Measurements from ENCODE around the gene DCXR.

Gene DCXR

DNA sequence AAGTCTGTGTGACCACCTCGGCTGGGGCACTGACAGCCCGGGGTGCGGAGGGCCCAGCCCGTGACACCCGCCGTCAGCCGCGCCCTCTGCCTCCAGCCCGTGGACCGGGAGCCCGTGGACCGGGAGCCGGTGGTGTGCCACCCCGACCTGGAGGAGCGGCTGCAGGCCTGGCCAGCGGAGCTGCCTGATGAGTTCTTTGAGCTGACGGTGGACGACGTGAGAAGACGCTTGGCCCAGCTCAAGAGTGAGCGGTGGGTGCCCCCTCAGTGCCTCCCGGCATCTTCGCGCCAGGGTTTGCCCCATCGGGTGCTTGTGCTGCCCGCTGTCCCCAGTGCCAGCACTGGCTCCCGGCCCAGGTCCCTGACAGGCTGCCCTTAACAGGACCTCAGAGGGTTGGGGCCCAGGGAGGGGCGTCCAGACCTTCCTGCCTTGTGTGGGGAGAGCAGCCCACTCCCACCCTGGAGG is 28.5 kb downstream of the DCXR start:
- DNase-seq, result no peak

DNA sequence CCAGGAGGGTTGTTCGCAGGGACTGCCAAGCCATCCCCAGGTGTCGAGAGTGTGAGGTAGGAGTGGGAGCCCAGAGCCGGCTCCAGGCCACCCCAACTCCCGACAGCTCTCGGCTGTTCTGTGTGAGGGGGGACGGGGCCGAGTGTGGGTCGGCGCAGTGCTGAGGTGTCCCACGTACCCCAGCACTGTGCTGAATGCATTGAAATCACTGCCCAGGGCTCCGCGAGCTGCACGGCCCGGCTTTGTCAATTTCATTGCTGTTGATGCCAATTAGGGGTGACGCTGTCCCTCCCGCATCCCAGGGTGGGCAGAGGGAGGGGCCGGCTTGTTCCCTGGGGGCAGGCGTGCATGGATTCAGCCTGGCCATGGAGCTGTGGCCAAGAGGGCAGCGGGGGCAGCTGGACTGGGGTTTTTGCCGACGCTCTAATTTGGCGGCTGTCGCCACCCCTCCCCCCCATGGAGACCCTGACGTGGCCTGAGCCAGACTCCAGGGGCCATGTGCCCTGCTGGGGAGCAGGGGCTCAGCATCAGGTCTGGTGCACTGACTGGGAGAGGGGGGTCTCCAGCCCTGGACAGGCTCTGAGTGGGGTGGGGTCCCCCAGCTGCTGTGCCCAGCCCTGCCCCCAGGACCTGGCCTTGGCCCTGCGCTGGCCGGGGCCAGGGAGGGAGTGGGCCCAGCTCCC is 29.1 kb downstream of the DCXR start:
- DNase-seq, result no peak

DNA sequence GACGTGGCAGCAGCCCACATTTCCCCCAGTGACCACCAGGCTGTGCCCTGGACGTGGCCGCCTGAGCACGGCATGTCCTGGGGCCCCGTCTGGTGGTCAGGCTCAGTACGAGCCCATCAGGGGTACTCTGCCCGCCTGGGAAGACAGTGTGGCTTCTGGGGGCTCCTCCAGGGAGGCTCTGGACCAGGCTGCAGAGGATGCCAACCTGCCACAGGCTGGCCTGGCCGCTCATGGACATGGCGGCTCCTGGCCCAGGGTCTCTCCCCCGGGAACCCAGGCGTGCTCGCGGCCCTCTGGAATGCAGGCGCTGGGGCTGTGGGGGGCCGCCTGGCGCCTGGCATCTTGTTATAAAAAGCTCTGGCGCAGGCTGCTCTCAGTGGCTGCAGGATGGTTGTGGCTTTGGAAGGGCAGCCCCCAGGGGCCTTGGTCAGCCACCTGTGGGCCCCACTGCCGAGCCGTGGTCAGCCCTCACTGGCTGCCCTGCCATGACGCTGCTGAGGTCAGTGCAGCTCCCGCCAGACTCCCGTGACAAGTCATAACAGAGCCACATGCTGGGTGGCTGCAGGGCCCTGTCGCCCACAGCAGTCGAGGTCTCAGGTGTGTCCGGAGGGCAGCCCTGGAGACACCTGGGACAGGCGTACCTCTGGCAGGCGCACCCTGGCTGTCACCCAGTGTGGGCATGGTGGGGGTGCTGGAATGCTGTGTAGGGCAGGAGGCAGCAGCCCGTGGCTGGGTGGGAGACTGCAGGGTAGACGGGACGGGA is 29.8 kb downstream of the DCXR start:
- DNase-seq, result no peak

DNA sequence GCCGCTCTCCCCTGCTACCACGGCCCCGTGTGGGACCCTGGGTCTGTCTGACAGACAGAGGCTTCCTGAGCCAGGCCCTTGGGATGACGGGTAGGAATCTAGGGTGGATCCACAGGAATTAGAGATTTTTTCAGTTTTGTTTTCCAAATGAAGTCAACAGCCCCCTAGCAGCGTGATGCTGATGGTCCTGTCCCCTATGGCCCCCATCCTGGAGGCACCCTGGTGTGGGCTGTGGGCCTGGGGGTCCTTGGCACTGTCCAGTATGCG is 30.3 kb downstream of the DCXR start:
- DNase-seq, result no peak

DNA sequence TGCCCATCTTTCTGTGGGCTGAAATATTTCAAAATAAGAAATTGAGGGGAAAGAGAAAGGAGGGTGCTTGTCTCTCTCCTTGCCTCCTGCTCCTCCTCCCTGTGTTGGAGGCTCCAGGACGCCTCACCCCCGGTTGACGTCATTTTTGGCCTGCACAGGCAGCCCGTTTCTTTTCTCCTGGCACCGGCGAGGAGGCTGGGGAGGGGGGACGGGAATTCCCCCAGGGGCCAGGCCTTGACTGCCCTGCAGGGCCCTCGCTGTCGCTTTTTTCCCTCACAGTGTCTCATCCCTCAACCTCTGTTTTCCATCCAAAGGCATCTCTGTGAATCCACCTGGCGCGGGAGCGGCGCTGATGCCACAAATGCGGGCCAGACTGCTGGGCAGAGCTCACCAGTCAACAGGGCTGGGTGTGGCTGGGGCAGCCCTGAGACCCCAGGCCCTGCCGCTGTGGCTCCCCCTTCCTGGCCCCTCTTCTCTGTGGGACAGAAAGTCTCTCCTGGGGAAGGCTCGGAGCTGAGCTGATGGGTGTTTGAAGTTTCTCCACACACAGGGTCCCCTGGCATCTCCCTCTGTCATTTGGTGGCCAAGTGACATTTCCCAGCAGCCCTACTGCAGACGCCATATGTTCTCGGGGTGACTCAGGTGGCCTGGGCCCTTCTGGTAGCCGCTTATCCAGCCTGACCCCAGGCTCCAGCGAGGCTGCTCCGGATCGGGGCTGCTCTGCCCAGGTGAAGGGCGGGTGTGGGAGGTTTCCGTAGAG is 30.8 kb downstream of the DCXR start:
- no peak for DNase-seq

DNA sequence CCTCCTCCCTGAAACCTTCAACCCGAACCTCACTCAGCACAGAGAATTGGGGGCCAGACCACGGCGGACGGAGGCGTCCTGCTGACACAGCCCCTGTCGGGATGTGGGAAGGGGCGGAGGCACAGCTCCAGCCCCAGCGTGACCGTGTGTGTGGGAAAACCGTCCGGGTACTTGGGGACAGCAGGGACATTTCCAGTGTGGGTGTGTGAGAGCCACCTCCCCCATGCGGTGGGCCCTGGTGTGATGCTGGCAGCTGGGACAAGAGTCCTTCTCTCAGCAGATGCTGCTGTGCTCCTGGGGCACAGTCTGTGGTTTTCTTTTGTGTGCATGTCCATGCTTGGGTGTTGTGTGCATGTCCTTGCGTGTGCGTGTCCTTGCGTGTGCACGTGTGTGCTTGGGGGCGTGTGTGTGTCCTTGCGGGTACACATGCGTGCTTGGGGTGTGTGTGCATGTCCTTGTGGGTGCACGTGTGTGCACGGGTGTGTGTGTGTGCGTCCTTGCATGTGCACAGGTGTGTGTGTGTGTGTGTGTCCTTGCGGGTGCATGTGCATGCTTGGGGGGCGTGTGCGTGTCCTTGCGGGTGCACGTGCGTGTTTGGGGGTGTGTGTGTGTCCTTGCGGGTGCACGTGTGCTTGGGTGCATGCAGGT is 31.7 kb downstream of the DCXR start:
- DNase-seq, result no peak

DNA sequence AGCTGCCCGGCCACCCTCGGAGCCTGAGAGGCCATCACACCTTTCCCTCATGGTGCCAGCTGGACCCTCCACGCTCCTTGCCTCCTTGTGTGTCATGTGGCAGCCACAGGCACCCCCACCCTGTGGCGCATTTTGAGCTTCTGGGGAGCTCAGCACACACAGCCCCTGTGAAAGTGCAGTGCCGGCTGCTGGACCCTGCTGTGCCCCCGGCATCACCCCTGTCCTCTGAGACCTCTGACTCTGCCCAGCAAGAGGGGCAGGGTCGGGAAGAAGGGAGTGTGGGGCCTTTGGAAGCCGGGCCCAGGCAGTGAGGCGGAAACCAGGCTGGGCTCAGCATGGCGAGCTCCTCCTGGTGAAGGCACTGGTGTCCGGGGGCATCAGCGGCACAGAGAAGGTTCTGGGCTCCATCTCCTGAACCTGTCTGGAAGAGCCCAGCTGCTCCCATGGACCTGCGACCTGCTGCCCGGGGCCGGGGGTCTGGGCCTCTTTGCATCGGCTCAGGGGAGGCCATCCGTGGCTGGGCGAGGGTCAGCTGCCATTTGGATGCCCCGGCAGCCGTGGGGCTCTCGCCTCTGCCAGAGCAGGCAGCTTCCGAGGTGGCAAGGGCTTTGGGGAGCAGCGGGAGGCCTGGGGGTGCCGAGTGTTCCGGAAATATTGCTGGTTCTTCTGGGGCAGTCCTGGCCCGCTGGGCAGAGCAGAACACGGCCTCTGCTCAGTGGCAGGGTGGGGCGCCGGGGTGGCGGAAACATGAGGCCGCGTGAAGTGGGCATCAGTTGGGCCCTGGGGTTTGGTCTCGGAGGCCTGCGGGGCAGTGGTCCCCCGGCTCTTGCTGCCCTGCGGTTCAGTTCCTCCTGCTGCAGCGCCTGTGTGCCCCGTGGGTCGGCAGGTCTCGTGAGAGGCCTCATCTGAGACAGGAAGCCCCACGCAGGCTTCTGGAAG is 32.7 kb downstream of the DCXR start:
- DNase-seq, result no peak

DNA sequence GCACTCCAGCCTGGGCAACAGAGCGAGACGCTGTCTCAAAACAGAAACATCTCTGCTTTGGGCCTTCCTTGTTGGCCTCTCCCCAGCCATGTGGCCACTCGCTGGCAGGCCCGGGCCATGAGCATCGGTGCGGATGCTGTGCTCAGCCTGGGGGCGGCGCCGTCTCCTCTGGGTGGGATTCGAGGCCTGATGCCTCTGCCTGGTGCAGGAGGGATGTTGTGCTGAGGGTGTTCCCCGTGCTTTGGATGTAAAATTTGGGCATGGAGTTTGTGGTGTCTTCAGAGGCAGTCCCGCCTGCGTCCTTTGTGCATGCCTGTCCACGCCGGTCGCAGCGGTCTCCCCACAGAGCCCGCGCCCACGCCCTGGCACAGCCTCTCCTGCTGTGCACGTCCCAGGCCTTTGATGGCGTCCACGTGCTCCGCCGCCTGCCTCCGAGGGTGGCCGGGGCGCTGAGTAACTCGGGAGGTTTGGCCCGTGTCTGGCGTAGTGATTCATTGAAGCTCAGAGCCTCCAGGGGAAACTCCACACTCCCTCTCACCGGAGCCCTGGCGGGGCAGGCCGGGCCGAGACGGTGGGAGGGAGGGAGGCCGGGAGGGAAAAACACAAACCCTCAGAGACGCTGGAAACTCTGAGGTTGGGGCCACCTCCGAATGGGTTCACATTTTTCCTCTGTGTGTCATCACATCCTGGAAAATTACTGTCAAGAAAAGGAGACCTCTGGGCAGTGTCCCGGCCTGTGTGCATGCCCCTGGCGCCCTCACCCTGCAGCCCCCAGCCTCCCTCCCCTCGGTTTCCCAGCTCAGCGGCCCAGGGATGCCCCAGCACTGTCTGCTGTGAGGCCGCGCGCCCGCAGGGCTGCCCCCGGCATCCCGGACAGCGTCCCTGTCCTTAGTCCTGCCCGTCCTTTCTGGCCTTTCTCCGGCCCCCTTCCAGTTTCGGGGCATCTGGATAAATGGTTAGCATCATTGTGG is 33.8 kb downstream of the DCXR start:
- no peak for DNase-seq

DNA sequence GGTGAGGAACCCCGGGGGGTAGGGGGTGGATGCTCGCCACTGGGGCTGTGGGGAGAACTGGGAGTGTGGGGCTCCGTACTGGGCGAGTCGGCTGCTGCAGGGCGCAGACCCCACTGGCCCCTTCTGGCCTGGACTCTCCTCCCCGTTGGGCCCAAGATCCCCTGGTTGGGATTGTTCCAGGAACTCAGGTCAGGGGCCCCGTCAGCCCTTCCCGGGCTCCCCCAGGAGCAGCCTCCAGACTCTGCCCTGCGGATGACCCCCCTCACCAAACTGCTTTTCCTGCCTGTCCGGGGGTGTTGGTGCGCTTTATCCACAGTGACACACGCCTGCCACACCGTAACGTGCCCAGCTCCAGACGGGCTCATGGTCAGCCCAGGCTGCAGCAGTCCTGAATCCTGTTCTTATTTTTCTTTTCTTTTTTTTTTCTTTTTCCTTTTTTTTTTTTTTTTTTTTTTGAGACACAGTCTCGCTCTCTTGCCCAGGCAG is 35.9 kb downstream of the DCXR start:
- no peak for DNase-seq

DNA sequence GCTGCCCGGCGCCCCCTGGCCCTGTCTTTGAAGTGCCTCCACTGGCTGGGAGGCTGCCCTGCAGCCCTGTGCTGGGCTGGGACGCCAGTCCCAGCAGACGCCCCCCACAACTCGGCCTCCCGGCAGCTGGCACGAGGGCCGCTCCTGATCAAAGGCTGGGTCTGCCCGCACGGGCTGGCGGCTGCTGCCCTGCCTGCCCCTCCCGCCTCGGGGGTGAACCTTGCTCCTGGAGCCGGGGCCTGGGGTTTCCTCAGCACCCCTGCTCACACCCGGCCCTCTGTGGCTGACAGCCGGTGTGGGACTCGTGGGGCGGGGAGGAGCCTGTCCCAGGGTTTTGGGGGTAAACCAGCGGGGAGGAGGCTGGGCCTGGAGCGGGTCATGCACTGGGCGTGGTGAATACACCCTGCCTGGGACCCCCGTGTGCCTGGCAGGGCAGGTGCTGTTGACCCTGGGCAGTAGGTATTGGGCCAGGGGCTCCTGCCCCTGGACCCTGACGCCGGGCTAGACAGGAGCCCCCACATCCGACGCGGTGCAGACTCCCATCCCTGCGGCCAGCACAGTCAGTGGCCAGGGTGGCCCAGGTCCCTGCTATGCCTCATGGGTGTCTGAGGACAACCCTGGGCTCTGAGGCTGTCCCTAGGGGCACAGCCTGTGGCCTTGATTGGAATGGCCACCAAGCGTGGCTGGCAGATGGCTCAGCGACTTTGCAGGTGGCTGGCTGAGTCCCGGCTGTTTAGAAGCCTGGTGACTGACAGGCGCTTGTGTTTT is 36.5 kb downstream of the DCXR start:
- no peak for DNase-seq

DNA sequence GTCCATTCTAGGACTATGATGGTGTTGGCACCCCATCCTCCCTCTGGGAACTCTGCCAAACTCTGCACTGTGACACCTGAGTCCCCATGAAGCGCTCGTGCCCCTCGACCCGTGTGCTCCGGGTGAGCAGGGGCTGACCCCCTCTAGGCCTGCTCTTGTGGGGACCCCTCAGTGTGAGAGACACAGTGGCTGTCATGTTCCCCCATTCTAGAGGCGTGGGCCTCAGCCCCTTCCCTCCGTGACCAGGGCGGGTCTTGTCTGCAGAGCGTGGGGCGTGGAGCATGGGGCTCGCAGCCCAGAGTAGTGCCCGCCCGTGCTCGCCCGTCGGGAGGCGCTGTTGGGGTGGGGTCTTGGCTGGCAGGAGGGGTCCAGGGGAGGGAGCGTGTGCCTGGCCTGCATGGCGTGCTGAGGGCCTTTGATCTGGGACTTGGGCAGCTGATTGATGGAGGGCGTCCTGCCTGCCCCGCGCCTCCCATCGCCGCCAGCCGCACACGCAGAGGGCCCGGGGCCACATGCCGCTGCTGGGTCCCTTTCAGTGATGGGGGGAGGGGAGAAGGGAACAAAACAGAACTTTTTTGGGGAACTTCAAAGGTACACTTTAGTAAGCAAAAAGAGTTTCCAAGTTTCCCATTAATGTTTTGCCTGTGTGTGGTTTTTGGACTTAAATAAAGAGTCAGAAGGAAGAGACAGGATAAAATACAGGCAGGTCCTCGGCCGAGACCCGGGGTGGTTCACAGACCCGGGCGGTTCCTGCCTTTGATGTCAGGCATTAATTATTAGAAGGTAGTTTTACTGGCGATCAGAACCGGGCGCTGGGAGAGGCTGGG is 37.3 kb downstream of the DCXR start:
- DNase-seq, result no peak

DNA sequence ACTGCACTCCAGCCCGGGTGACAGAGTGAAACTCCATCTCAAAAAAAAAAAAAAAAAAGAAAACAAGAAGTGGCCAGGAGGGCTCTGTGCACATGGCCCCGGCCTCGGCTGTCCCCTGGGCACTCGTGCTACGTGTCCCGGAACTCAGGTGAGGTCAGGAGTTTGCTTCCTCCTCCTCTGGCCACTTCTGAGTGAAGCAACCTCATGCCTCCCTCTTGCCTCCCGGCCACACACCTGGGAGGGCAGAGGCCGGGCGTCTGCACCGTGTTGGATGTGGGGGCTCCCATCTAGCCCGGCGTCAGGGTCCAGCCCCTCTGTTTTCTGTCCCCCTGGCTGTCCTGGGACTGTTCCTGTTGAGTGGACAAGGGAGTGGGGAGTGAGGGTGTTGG is 37.9 kb downstream of the DCXR start:
- DNase-seq, result no peak

DNA sequence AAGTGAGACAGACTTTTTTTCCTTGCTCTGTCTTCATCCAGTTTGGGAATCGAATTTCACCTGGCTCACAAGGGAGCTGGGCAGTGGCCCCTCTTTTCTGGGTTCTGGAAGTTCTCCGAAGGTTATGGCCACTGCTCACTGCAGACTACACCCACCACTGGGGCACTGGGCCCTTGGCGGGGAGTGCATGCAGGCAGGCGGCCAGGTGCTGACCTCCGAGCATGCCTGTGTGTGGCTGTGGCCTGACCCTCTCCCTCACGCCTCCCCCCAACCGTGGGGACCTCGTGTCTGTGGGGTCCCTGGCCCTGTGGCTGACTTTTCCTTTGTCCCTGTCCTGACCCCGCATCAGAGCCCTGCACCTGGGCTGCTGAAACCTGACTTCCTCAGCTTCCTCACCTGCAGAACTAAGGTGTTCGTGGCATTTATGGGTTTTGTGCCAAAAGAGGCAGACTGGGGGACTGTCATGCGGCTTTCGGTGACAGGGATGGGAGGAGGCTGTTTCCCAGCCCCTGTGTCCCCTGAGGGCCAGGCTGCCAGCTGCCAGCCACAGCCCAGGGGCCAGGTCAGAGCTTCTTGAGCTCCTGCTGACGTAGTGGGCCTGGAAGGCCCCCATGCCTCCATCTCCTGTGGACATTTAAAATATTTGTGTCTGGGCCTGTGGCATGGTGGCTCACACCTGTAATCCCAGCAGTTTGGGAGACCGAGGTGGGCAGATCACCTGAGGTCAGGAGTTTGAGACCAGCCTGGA is 38.6 kb downstream of the DCXR start:
- no peak for DNase-seq

DNA sequence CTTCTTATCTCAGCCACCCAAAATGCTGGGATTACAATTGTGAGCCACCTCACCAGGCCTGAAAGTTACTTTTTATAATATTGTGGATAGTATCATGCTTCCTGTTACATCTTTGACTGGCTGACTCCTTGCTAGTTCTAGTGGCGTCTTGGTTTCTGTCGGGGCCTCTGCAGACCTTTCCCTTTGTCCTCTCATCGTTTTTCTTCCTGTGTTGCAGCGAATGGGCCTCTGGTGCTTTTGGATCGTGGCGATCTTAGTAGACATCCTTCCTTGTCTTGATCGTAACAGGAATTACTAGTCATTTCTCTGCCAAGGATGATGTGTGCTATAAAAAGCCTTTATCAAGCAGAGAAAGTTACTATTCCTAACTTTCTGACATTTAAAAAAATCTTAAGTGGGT is 39.3 kb downstream of the DCXR start:
- no peak for DNase-seq

DNA sequence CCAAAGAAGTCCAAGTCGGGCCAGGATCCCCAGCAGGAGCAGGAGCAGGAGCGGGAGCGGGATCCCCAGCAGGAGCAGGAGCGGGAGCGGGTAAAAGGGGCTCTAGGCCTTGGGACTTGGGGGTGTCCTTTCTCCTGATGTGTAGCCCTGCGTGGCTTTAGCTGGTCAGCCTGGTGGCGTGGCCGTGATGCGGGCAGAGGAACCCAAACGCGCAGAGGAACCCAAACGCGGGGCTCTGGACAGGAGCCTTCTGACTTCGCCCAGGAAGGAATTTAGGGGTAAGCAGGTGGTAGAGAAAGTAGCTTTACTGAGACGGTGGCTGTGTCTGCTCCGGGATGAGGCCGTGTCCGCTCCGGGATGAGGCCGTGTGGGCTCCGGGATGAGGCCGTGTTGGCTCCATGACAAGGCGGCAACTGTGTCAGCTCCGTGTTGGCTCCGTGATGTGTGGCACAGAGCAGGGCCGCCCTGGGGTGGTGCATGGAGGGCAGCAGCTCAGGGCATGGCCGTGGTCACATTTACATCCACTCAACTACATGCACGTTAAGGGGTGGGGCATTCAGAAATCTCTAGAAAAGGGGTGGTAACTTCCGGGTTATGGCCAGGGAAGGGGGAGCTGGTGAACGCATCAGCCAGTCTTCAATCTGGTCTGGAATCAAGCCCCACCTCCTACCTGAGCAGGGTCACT is 40.6 kb downstream of the DCXR start:
- DNase-seq, result no peak

DNA sequence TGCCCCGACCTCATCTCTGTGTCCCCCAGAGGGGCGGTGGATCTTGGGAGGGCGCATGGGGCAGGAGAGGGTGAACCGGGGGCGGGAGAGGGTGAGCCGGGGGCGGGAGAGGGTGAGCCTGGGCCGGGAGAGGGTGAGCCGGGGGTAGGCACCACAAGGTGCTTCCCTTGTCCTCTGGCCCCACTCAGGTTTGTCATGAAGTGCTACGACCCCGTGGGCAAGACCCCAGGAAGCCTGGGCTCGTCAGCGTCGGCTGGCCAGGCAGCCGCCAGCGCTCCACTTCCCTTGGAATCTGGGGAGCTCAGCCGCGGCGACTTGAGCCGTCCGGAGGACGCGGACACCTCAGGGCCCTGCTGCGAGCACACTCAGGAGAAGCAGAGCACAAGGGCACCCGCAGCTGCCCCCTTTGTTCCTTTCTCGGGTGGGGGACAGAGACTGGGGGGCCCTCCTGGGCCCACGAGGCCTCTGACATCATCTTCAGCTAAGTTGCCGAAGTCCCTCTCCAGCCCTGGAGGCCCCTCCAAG is 41.2 kb downstream of the DCXR start:
- no peak for DNase-seq

DNA sequence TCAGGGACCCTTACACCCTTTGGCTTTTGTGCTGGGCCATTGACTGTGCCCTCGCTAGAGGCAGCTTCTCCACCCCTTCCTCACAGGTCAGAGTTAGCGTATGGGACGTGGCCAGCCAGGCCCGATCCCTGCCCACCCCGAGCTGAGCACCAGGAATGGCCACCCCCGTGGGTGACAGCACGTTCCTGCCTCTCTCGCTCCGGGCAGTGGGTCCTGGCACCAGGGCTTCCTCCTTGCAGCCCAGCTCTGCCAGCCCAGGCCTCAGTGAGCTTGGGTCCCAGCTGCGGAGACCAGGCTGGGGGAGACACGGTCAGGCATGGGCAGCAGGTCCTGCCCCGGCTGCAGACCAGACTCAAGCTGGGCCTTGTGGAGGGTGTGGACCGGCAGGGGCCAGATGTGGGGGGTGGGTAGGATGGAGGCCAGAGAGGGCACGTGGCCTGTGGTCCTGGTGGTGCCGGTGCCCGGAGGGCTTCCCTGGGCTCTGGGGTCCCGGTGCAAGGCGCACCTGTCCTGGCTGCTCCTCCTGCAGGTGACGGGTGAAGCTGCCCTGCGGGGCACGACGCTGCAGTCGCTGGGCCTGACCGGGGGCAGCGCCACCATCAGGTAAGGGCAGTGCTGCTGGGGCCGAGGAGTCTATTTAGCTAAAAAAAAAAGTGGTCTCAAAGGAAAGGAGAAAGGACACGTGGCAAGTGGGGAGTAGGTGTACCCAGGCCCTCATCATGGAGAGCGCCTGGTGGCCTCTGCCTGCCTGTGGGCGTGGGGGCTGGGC is 41.9 kb downstream of the DCXR start:
- DNase-seq, result no peak
